Naive thymus-derived CD8-positive, alpha-beta T cell (primary cell): ENCODE data around the gene DCD. TPM values are rescaled to one million over a fixed set of nuclear protein-coding genes. Genes with fewer than 3 reads are reported as not detected.

Experiments used
- ATAC-seq, 2 donors: fragments of 150-1000 bp; cut with Tn5 transposase in 1 of 2; sonication (Bioruptor Pico), chemical (Tn5 transposase) in 1 of 2; 1 replicate in 1 of 2; 2 replicates in 1 of 2; pipeline ENCODE4 v1.10.0; 2021; ENCODE audit warnings: mild to moderate bottlenecking in 2 of 2, moderate library complexity in 2 of 2
- POLR2A ChIA-PET: fragments of 350-600 bp; sonication (Branson Sonifier 250); formaldehyde crosslinking; loops from one replicate; lab custom pipeline; 2021; ENCODE audit warnings: antibody characterized with exemption; lab: Charles Lee
- DNase-seq, 10 donors: peaks; one replicate each; pipeline versions ENCODE4 v3.0.0 to v3.0.0-alpha.2; 2020 to 2022
- H3K27ac Mint-ChIP-seq, 10 donors: one replicate each; pipeline ENCODE4 v1.8.0; 2020 to 2022; ENCODE audit warnings: mild to moderate bottlenecking in 10 of 10, mixed read lengths in 10 of 10, moderate library complexity in 4 of 10, inconsistent platforms in 1 of 10
- H3K27me3 Mint-ChIP-seq, 5 donors: one replicate each; pipeline ENCODE4 v1.8.0; 2021 to 2022; ENCODE audit warnings: mixed read lengths in 5 of 5
- H3K36me3 Mint-ChIP-seq, 3 donors: one replicate each; pipeline ENCODE4 v1.8.0; 2020 to 2022; ENCODE audit warnings: mixed read lengths in 3 of 3, mild to moderate bottlenecking in 2 of 3, inconsistent platforms in 1 of 3
- H3K4me1 Mint-ChIP-seq, 4 donors: one replicate each; pipeline ENCODE4 v1.8.0; 2021 to 2022; ENCODE audit warnings: mixed read lengths in 4 of 4
- H3K4me3 Mint-ChIP-seq, 10 donors: one replicate each; pipeline ENCODE4 v1.8.0; 2020 to 2022; ENCODE audit warnings: mild to moderate bottlenecking in 10 of 10, mixed read lengths in 10 of 10, moderate library complexity in 6 of 10, inconsistent platforms in 1 of 10
- H3K9me3 Mint-ChIP-seq, 9 donors: one replicate each; pipeline ENCODE4 v1.8.0; 2020 to 2022; ENCODE audit warnings: mixed read lengths in 9 of 9, mild to moderate bottlenecking in 3 of 9, inconsistent platforms in 1 of 9, moderate library complexity in 1 of 9
- polyA plus RNA-seq, 3 donors: library from polyadenylated mRNA; unstranded; fragments of 300-500 nt; fragmentation: Illumina TruSeq; gene quantifications; one replicate each; pipeline ENCODE4 v1.2.3, GENCODE V29; 2021
- total RNA-seq, 8 experiments: library from RNA in 2 of 8; stranded (reverse) in 2 of 8; gene quantifications; one replicate each; pipeline ENCODE4 v1.2.3 and lab custom pipeline; 2021 to 2026

Gene DCD
- total RNA-seq = not detected
- not detected for polyA plus RNA-seq
- total RNA-seq (lab: John Stamatoyannopoulos, UW) = 0 reads per million in 6 experiments

- DNase-seq (no peak), ATAC-seq (no peak)
- peaks cover 13 to 46% (median 31%) of the 10 kb centered on the region in 5 donors for H3K27me3 Mint-ChIP-seq
- H3K36me3 Mint-ChIP-seq = no peaks in the 10 kb centered on the region
- no peaks in the 10 kb centered on the region for H3K9me3 Mint-ChIP-seq
- H3K4me1 Mint-ChIP-seq = no peaks in the 10 kb centered on the region
- no peak within 1 kb of the TSS for H3K4me3 Mint-ChIP-seq
- H3K27ac Mint-ChIP-seq = no peak within 1 kb of the TSS
- POLR2A ChIA-PET = no interaction called here
Measured at GRCh38 chr12:54648265-54648664, at the start of gene DCD. Gene DCD (minus strand): TSS chr12:54648365. CDS start chr12:54648303, 62 bp downstream.

GRCh38 chr12:54697851-54698250 is 49.7 kb upstream of the DCD start:
- no peak for DNase-seq
- POLR2A ChIA-PET = no interaction called here
- no peaks in the 10 kb centered on the region for H3K4me1 Mint-ChIP-seq
- no peak overlapping the region for H3K4me3 Mint-ChIP-seq
- peak overlapping the region in 1 of 10 donors; percentile 33 for H3K27ac Mint-ChIP-seq
- H3K9me3 Mint-ChIP-seq = no peaks in the 10 kb centered on the region
- H3K36me3 Mint-ChIP-seq = no peaks in the 10 kb centered on the region
- peaks cover 11 to 23% (median 22%) of the 10 kb centered on the region in 5 donors for H3K27me3 Mint-ChIP-seq
- ATAC-seq = no peak

GRCh38 chr12:54692353-54692752 is 44.2 kb upstream of the DCD start:
- Mint-ChIP-seq H3K4me1 (no peaks in the 10 kb centered on the region), H3K27me3 (peaks cover 27 to 57% (median 47%) of the 10 kb centered on the region in 5 donors), H3K27ac (no peak overlapping the region), H3K36me3 (peaks cover 0 to 3% (median 0%) of the 10 kb centered on the region in 3 donors), H3K9me3 (peaks cover 0 to 2% (median 0%) of the 10 kb centered on the region in 9 donors), H3K4me3 (no peak overlapping the region)
- ATAC-seq (no peak), DNase-seq (no peak)
- POLR2A ChIA-PET = no interaction called here

GRCh38 chr12:54689984-54690383 is 41.8 kb upstream of the DCD start:
- Mint-ChIP-seq H3K4me3 (no peak overlapping the region), H3K4me1 (no peaks in the 10 kb centered on the region), H3K36me3 (peaks cover 0 to 10% (median 0%) of the 10 kb centered on the region in 3 donors), H3K27ac (no peak overlapping the region), H3K9me3 (peaks cover 0 to 10% (median 2%) of the 10 kb centered on the region in 9 donors), H3K27me3 (peaks cover 31 to 81% (median 64%) of the 10 kb centered on the region in 5 donors)
- DNase-seq = no peak
- ATAC-seq = no peak
- POLR2A ChIA-PET = no interaction called here

- Mint-ChIP-seq H3K9me3 (peaks cover 0 to 10% (median 2%) of the 10 kb centered on the region in 9 donors), H3K27me3 (peaks cover 34 to 86% (median 66%) of the 10 kb centered on the region in 5 donors), H3K27ac (no peak overlapping the region), H3K4me1 (peaks cover 0 to 5% (median 3%) of the 10 kb centered on the region in 4 donors), H3K4me3 (no peak overlapping the region), H3K36me3 (peaks cover 0 to 10% (median 0%) of the 10 kb centered on the region in 3 donors)
- POLR2A ChIA-PET = no interaction called here
- ATAC-seq (no peak), DNase-seq (no peak)
Measured at GRCh38 chr12:54689034-54689372, 40.8 kb upstream of the DCD start.

- no peak for ATAC-seq
- peaks cover 0 to 10% (median 0%) of the 10 kb centered on the region in 3 donors for H3K36me3 Mint-ChIP-seq
- POLR2A ChIA-PET = no interaction called here
- H3K4me3 Mint-ChIP-seq = no peak overlapping the region
- H3K27me3 Mint-ChIP-seq = peaks cover 37 to 86% (median 66%) of the 10 kb centered on the region in 5 donors
- peaks cover 0 to 5% (median 3%) of the 10 kb centered on the region in 4 donors for H3K4me1 Mint-ChIP-seq
- no peak overlapping the region for H3K27ac Mint-ChIP-seq
- H3K9me3 Mint-ChIP-seq = peaks cover 0 to 10% (median 2%) of the 10 kb centered on the region in 9 donors
- DNase-seq = no peak
Measured at GRCh38 chr12:54688309-54689033, 40.3 kb upstream of the DCD start.

GRCh38 chr12:54684636-54685630 is 36.8 kb upstream of the DCD start:
- POLR2A ChIA-PET = no interaction called here
- Mint-ChIP-seq H3K36me3 (peaks cover 0 to 10% (median 0%) of the 10 kb centered on the region in 3 donors), H3K4me1 (peaks cover 0 to 5% (median 3%) of the 10 kb centered on the region in 4 donors), H3K4me3 (no peak overlapping the region), H3K27ac (peak overlapping the region in 1 of 10 donors; percentile 2), H3K27me3 (peaks cover 39 to 90% (median 68%) of the 10 kb centered on the region in 5 donors), H3K9me3 (peaks cover 0 to 10% (median 2%) of the 10 kb centered on the region in 9 donors)
- DNase-seq (no peak), ATAC-seq (no peak)

GRCh38 chr12:54683398-54683797 is 35.2 kb upstream of the DCD start:
- Mint-ChIP-seq H3K9me3 (peaks cover 0 to 10% (median 2%) of the 10 kb centered on the region in 9 donors), H3K4me3 (no peak overlapping the region), H3K4me1 (peaks cover 0 to 5% (median 3%) of the 10 kb centered on the region in 4 donors), H3K27ac (peak overlapping the region in 1 of 10 donors; percentile 5), H3K27me3 (peaks cover 41 to 89% (median 72%) of the 10 kb centered on the region in 5 donors), H3K36me3 (peaks cover 0 to 10% (median 0%) of the 10 kb centered on the region in 3 donors)
- no peak for DNase-seq
- ATAC-seq = no peak
- POLR2A ChIA-PET = no interaction called here

- ATAC-seq (no peak), DNase-seq (no peak)
- H3K27me3 Mint-ChIP-seq = peaks cover 42 to 89% (median 68%) of the 10 kb centered on the region in 5 donors
- peaks cover 0 to 5% (median 3%) of the 10 kb centered on the region in 4 donors for H3K4me1 Mint-ChIP-seq
- H3K9me3 Mint-ChIP-seq = peaks cover 0 to 10% (median 2%) of the 10 kb centered on the region in 9 donors
- POLR2A ChIA-PET = no interaction called here
- H3K36me3 Mint-ChIP-seq = peaks cover 0 to 10% (median 0%) of the 10 kb centered on the region in 3 donors
- no peak overlapping the region for H3K4me3 Mint-ChIP-seq
- no peak overlapping the region for H3K27ac Mint-ChIP-seq
Measured at GRCh38 chr12:54682674-54683073, 34.5 kb upstream of the DCD start.

- H3K9me3 Mint-ChIP-seq = no peaks in the 10 kb centered on the region
- ATAC-seq (no peak), DNase-seq (peak in 1 of 10 donors; percentile 25)
- H3K36me3 Mint-ChIP-seq = no peaks in the 10 kb centered on the region
- peaks cover 40 to 84% (median 65%) of the 10 kb centered on the region in 5 donors for H3K27me3 Mint-ChIP-seq
- POLR2A ChIA-PET = no interaction called here
- no peak overlapping the region for H3K27ac Mint-ChIP-seq
- peaks cover 0 to 5% (median 3%) of the 10 kb centered on the region in 4 donors for H3K4me1 Mint-ChIP-seq
- no peak overlapping the region for H3K4me3 Mint-ChIP-seq
Measured at GRCh38 chr12:54680374-54680773, 32.2 kb upstream of the DCD start.

GRCh38 chr12:54678131-54678530 is 30.0 kb upstream of the DCD start:
- peaks cover 28 to 61% (median 45%) of the 10 kb centered on the region in 5 donors for H3K27me3 Mint-ChIP-seq
- no peak for ATAC-seq
- POLR2A ChIA-PET = no interaction called here

GRCh38 chr12:54667945-54668344 is 19.8 kb upstream of the DCD start:
- Mint-ChIP-seq H3K27me3 (peaks cover 13 to 37% (median 20%) of the 10 kb centered on the region in 5 donors), H3K27ac (no peak overlapping the region)

More at GRCh38 chr12:54678131-54678530, 30.0 kb upstream of the DCD start:
- H3K4me3 Mint-ChIP-seq = peak overlapping the region in 1 of 10 donors; percentile 22
- H3K36me3 Mint-ChIP-seq = no peaks in the 10 kb centered on the region
- H3K4me1 Mint-ChIP-seq = no peaks in the 10 kb centered on the region
- H3K9me3 Mint-ChIP-seq = no peaks in the 10 kb centered on the region
- H3K27ac Mint-ChIP-seq = no peak overlapping the region
- no peak for DNase-seq

More at GRCh38 chr12:54667945-54668344, 19.8 kb upstream of the DCD start:
- ATAC-seq (no peak), DNase-seq (no peak)
- Mint-ChIP-seq H3K9me3 (no peaks in the 10 kb centered on the region), H3K4me1 (no peaks in the 10 kb centered on the region), H3K4me3 (no peak overlapping the region), H3K36me3 (no peaks in the 10 kb centered on the region)
- POLR2A ChIA-PET = no interaction called here
